K562 (cell line): ENCODE results near the gene SLCO3A1. TPM values are rescaled to one million over a fixed set of nuclear protein-coding genes. Genes with fewer than 3 reads are reported as not detected.

Source experiments
- ATAC-seq: fragments of 200-7000 bp; cut with Tn5 transposase; 3 replicates; pipeline ENCODE4 v1.9.1; 2020; ENCODE audit warnings: moderate library complexity
- BruUV-seq: library from RNA; stranded (reverse); fragments of 400-500 nt; replicated peaks from 2 replicates; lab custom pipeline; 2021; lab: Mats Ljungman, UMichigan
- CTCF ChIA-PET: fragments of 300-600 bp; formaldehyde crosslinking; extraction: SDS; loops from one replicate; lab custom pipeline; 2021; ENCODE audit warnings: low intra/inter-chr PET ratio; lab: Yijun Ruan, JAX
- POLR2A ChIA-PET: fragments of 300-600, 350-650 bp; sonication (Branson Sonifier 250); formaldehyde crosslinking; extraction: SDS; loops from one replicate; lab custom pipeline; 2021; ENCODE audit warnings: antibody characterized with exemption, inconsistent platforms; lab: Yijun Ruan, JAX
- DNase-seq, 4 experiments: peaks; one replicate each; pipeline versions ENCODE4 v3.0.0 to v3.0.0-alpha.2; 2011 to 2018; ENCODE audit warnings: low spot score in 3 of 4, mixed read lengths in 3 of 4; ENCODE audit errors: extremely low read depth in 1 of 4
- FAIRE-seq: peaks from 2 replicates; lab custom pipeline; 2011; peaks lifted over from hg19 to GRCh38; lab: Jason Lieb, UNC
- H2AFZ ChIP-seq: 2 replicates; pipeline ENCODE4 v1.6.0; 2011; ENCODE audit warnings: low read depth, low read length, control low read depth, inconsistent platforms
- H3K27ac ChIP-seq: fragments of 200-600 bp; 3 replicates; pipeline ENCODE4 v1.8.0; 2011; ENCODE audit warnings: low read depth, mild to moderate bottlenecking, control low read depth, inconsistent platforms, low read length, moderate library complexity, mixed read lengths; ENCODE audit errors: extremely low read depth
- H3K27me3 ChIP-seq, 2 experiments: fragments of 300-600 bp in 1 of 2; 2 replicates in 1 of 2; 3 replicates in 1 of 2; pipeline versions ENCODE4 v1.6.0 to v1.8.0; 2011; ENCODE audit warnings: inconsistent platforms in 2 of 2, low read length in 2 of 2, mild to moderate bottlenecking in 1 of 2, mixed read lengths in 1 of 2, moderate library complexity in 1 of 2; ENCODE audit not compliant: control insufficient read depth in 2 of 2, insufficient read depth in 2 of 2
- H3K36me3 ChIP-seq: fragments of 300-600 bp; 3 replicates; pipeline ENCODE4 v1.8.0; 2011; ENCODE audit warnings: mild to moderate bottlenecking, low read length, inconsistent platforms; ENCODE audit not compliant: control insufficient read depth, insufficient read depth
- H3K4me1 ChIP-seq, 2 experiments: fragments of 200-600 bp in 1 of 2; replicated peaks in 1 of 2; 2 replicates in 1 of 2; 3 replicates in 1 of 2; pipeline versions ENCODE4 v1.5.1 to v1.8.0; 2011; ENCODE audit warnings: inconsistent platforms in 2 of 2, low read length in 2 of 2, mild to moderate bottlenecking in 1 of 2, mixed read lengths in 1 of 2, moderate library complexity in 1 of 2; ENCODE audit not compliant: control insufficient read depth in 2 of 2, insufficient read depth in 2 of 2
- H3K4me2 ChIP-seq: 2 replicates; pipeline ENCODE4 v1.6.1; 2011; ENCODE audit warnings: low read length, control low read depth, inconsistent platforms, mixed read lengths; ENCODE audit not compliant: insufficient read depth
- H3K4me3 ChIP-seq: fragments of 200-600 bp; sonication (generic), shearing (Covaris generic); 2 replicates; pipeline ENCODE4 v1.5.1; 2016; ENCODE audit warnings: control low read depth, inconsistent platforms
- H3K79me2 ChIP-seq: fragments of 200-600 bp; 3 replicates; pipeline ENCODE4 v1.8.0; 2011; ENCODE audit warnings: low read length, inconsistent platforms; ENCODE audit not compliant: control insufficient read depth, insufficient read depth
- H3K9ac ChIP-seq, 2 experiments: 2 replicates each; pipeline versions ENCODE4 v1.6.0 to v1.6.1; 2011; ENCODE audit warnings: low read depth in 2 of 2, low read length in 2 of 2, control low read depth in 1 of 2, inconsistent platforms in 1 of 2, mild to moderate bottlenecking in 1 of 2, mixed read lengths in 1 of 2; ENCODE audit not compliant: insufficient read depth in 1 of 2
- H3K9me1 ChIP-seq: one replicate; pipeline ENCODE4 v1.6.0; 2011; ENCODE audit warnings: inconsistent platforms, mild to moderate bottlenecking, low read length, moderate library complexity; ENCODE audit not compliant: control insufficient read depth, insufficient read depth
- H3K9me3 ChIP-seq: replicated peaks from 2 replicates; pipeline ENCODE4 v1.5.1; 2011; ENCODE audit warnings: low read depth, low read length, inconsistent platforms; ENCODE audit not compliant: control insufficient read depth, insufficient read depth
- H4K20me1 ChIP-seq: replicated peaks from 2 replicates; pipeline ENCODE4 v1.6.1; 2011; ENCODE audit warnings: low read length, inconsistent platforms, mixed read lengths; ENCODE audit not compliant: control insufficient read depth, insufficient read depth
- CREBBP ChIP-seq: IDR thresholded peaks from one replicate; pipeline ENCODE4 v1.6.1; 2012; ENCODE audit warnings: low read depth, mild to moderate bottlenecking, control low read depth, inconsistent platforms, low read length
- CXXC5 ChIP-seq: fragments of 250-450 bp; sonication (Bioruptor Pico); IDR thresholded peaks from 2 replicates; pipeline ENCODE4 v1.8.0; 2022; ENCODE audit warnings: inconsistent platforms, mild to moderate bottlenecking, moderate library complexity
- EZH2 ChIP-seq: IDR thresholded peaks from 2 replicates; pipeline ENCODE4 v1.6.1; 2012; ENCODE audit warnings: low read depth, mild to moderate bottlenecking, inconsistent platforms, low read length, borderline replicate concordance
- GATA2 ChIP-seq: sonication (generic); formaldehyde crosslinking; IDR thresholded peaks from 2 replicates; pipeline ENCODE4 v1.4.0; 2020; ENCODE audit warnings: mild to moderate bottlenecking, missing genetic modification reagents
- HLTF ChIP-seq: fragments of 450-650 bp; IDR thresholded peaks from 2 replicates; pipeline ENCODE4 v1.6.1; 2016
- MTF1 ChIP-seq: fragments of 250-450 bp; sonication (Bioruptor Pico); IDR thresholded peaks from 2 replicates; pipeline ENCODE4 v1.9.0; 2021; ENCODE audit warnings: moderate library complexity, mild to moderate bottlenecking, inconsistent platforms, borderline replicate concordance
- NFE2 ChIP-seq: IDR thresholded peaks from 2 replicates; pipeline ENCODE4 v1.6.1; 2014; ENCODE audit warnings: antibody characterized with exemption, low read depth
- NFRKB ChIP-seq: fragments of 450-650 bp; IDR thresholded peaks from 2 replicates; pipeline ENCODE4 v1.6.1; 2016; ENCODE audit warnings: low read depth
- POLR2AphosphoS5 ChIP-seq: IDR thresholded peaks from 2 replicates; pipeline ENCODE4 v1.6.1; 2011; ENCODE audit warnings: mild to moderate bottlenecking, low read depth, low read length, moderate library complexity; ENCODE audit not compliant: control insufficient read depth, insufficient read depth
- RBM14 ChIP-seq: fragments of 200-400 bp; formaldehyde crosslinking; IDR thresholded peaks from 2 replicates; pipeline ENCODE4 v1.6.1; 2018; ENCODE audit warnings: low read depth, mild to moderate bottlenecking, low read length, moderate library complexity, borderline replicate concordance; ENCODE audit not compliant: insufficient read depth
- SIN3B ChIP-seq: fragments of 450-650 bp; IDR thresholded peaks from 2 replicates; pipeline ENCODE4 v1.6.1; 2017; ENCODE audit warnings: low read depth, mild to moderate bottlenecking, moderate library complexity
- SRSF1 ChIP-seq: fragments of 200-400 bp; formaldehyde crosslinking; IDR thresholded peaks from 2 replicates; pipeline ENCODE4 v1.6.1; 2017; ENCODE audit warnings: mild to moderate bottlenecking, low read depth, low read length, moderate library complexity
- THAP12 ChIP-seq: fragments of 250-450 bp; sonication (Bioruptor Pico); IDR thresholded peaks from 2 replicates; pipeline ENCODE4 v1.9.0; 2021; ENCODE audit warnings: mild to moderate bottlenecking, inconsistent platforms
- ZFX ChIP-seq: sonication (generic); formaldehyde crosslinking; IDR thresholded peaks from 2 replicates; pipeline ENCODE4 v1.8.0; 2022; ENCODE audit warnings: mild to moderate bottlenecking, missing genetic modification reagents, moderate library complexity
- ZNF197 ChIP-seq: fragments of 200-800 bp; sonication (Bioruptor generic); IDR thresholded peaks from 2 replicates; pipeline ENCODE4 v1.6.1; 2016; ENCODE audit warnings: low read depth, missing genetic modification characterization, missing compliant biosample characterization
- ZNF384 ChIP-seq: IDR thresholded peaks from 2 replicates; pipeline ENCODE4 v1.6.1; 2012; ENCODE audit warnings: low read depth, low read length, improper control_type of control experiment
- ZNF408 ChIP-seq: fragments of 250-450 bp; sonication (Bioruptor Pico); IDR thresholded peaks from 2 replicates; pipeline ENCODE4 v1.4.0; 2020; ENCODE audit warnings: low read depth, mild to moderate bottlenecking, moderate library complexity
- ZNF41 ChIP-seq: fragments of 250-450 bp; sonication (Bioruptor Pico); conservative IDR thresholded peaks from 2 replicates; pipeline ENCODE4 v1.4.0; 2020; ENCODE audit warnings: mild to moderate bottlenecking
- ZNF717 ChIP-seq: fragments of 250-450 bp; sonication (Bioruptor Pico); IDR thresholded peaks from 2 replicates; pipeline ENCODE4 v1.5.0; 2021
- WGBS: fragments of 100-300 bp; shearing (Covaris generic); methylation state at CpG from one replicate; pipeline ENCODE4 v1.1.6; 2016; ENCODE audit warnings: low coverage, mixed read lengths; ENCODE audit not compliant: insufficient coverage; ENCODE audit errors: missing lambda C conversion rate; 5-methylcytosine and 5-hydroxymethylcytosine counted together
- in situ Hi-C: fragments of 300-500 bp; cut with MboI; formaldehyde crosslinking; loops from 4 replicates; pipeline ENCODE4 v1.15.0; 2018; ENCODE audit warnings: inconsistent platforms, mixed read lengths
- intact Hi-C: fragments of 100-400 bp; cut with micrococcal nuclease; formaldehyde crosslinking; loops from 2 replicates; pipeline ENCODE4 v1.14.2; 2022
- polyA plus RNA-seq, 8 experiments: library from polyadenylated mRNA; depleted of rRNA in 4 of 8; stranded (reverse) in 5 of 8; unstranded in 3 of 8; fragments of >200 nt; fragmentation: Nextera tagmentation in 2 of 8; fragmentation: Illumina TruSeq in 1 of 8; extraction: Ambion mirVana in 2 of 8; extraction: Trizol in 1 of 8; gene quantifications; 2 replicates each; pipeline versions ENCODE4 v1.2.1 to v1.2.3, GENCODE V29; 2011 to 2014; ENCODE audit warnings: inconsistent platforms in 1 of 8, missing spikeins in 1 of 8
- total RNA-seq, 7 experiments: library from RNA; depleted of rRNA in 6 of 7; stranded (reverse); fragments of >200 nt in 6 of 7; fragmentation: Illumina TruSeq in 2 of 7; extraction: Trizol in 2 of 7; gene quantifications; 2 replicates each; pipeline versions ENCODE4 v1.2.1 to v1.2.3, GENCODE V29; 2011 to 2021; ENCODE audit warnings: low replicate concordance in 1 of 7

Gene SLCO3A1
- total and polyA plus RNA-seq, 9 of the 15 experiments (the other 6 are each of a cell fraction or from before 2014, with no cell fraction given): 0.01 to 0.84 (median 0.06) TPM; not detected in 3

- no peak for TF ChIP-seq THAP12
- TF ChIP-seq, all 486 proteins: peak for 0
Measured at GRCh38 chr15:92073044-92073785, 219.7 kb downstream of the SLCO3A1 start (continued).

- in situ Hi-C loops (no loop called here), intact Hi-C loops (no loop called here)
- H3K9ac ChIP-seq: no peak overlapping the region
- ATAC-seq (no peak), DNase-seq (no peak), FAIRE-seq (no peak)
- no peaks in the 10 kb centered on the region for H3K4me1 ChIP-seq
- TF ChIP-seq EZH2: no peak
- TF ChIP-seq NFRKB: no peak
- no peak for TF ChIP-seq RBM14
- TF ChIP-seq SRSF1: no peak
- no peak for TF ChIP-seq CREBBP
- TF ChIP-seq ZNF384: no peak
- TF ChIP-seq NFE2: no peak
- TF ChIP-seq ZNF197 (CRISPR knock-in tag): no peak
- no peak for TF ChIP-seq ZNF408
- no peak for TF ChIP-seq MTF1 (CRISPR knock-in tag)
- TF ChIP-seq ZNF717 (CRISPR knock-in tag): no peak
- TF ChIP-seq CXXC5 (CRISPR knock-in tag): no peak
- TF ChIP-seq ZFX (CRISPR knock-in tag): no peak
- no peak for TF ChIP-seq POLR2AphosphoS5
- no peak for TF ChIP-seq GATA2 (CRISPR knock-in tag)
- TF ChIP-seq HLTF: no peak
- no peak for TF ChIP-seq SIN3B
- no peak for TF ChIP-seq ZNF41
- CTCF ChIA-PET: no interaction called here
- no peak overlapping the region for H3K27ac ChIP-seq
- no peaks in the 10 kb centered on the region for H3K79me2 ChIP-seq
- POLR2A ChIA-PET: no interaction called here
- H2AFZ ChIP-seq: no peak overlapping the region
- no peaks in the 10 kb centered on the region for H3K36me3 ChIP-seq
- no peaks in the 10 kb centered on the region for H3K9me3 ChIP-seq
- H3K9me1 ChIP-seq: no peaks in the 10 kb centered on the region
- H3K27me3 ChIP-seq: peaks cover 2 to 54% of the 10 kb centered on the region in 2 experiments; a peak in 4 of 5 replicates
- H3K4me2 ChIP-seq: no peak overlapping the region
- 4% methylated on average over 4 of the region's 4 CpGs for WGBS
- no peaks in the 10 kb centered on the region; the same call in 1 of the 2 replicates for H4K20me1 ChIP-seq
- H3K4me3 ChIP-seq: no peak overlapping the region
- BruUV-seq: no TSS peak
Measured at GRCh38 chr15:92074101-92074500, 220.6 kb downstream of the SLCO3A1 start.
